ENCODE measurements around the gene TRAF7.
"Not testable (repeated sequence)": the region's sequence is repeated elsewhere in the genome, so short reads cannot be mapped to it uniquely, and the experiment has no call there.

DNA sequence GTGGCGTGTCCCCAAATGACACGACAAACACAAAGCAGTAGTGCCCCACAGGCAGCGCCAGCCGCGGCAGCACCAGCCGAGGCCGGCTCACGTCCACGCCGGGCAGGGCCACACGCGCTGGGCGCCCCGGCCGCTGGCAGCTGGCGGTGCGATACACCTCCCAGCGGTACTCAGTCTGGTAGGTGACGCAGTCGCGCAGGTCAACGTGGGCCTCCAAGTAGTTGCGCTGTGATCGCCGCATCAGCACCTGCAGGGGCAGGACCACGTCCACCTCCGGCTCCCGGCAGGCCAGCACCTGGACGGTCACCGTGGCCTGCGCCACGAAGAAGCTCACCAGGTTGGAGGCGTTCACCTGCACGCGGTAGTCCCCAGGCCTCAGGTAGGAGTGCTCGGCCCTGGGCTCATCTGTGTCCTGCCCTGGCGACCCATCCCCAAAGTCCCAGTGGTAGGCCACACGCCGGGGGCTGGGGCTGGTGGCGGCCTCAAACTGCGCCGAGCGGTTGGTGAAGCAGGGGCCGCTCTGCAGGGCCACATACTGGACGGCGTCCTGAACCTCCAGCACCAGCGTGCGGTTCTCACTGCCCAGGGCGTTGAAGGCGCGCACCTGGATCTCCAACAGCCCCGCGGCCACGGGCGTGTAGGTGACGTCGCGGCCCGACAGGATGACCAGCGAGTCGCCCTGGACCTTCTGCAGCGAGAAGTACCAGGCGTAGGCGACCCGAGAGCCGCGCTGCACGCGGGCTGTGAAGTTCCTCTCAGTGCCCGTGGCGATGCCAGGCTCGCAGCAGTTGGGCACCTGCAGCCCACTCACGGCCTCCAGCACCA lies 46.9 kb upstream of the TRAF7 start:
- TF ChIP-seq, protein P1, sequence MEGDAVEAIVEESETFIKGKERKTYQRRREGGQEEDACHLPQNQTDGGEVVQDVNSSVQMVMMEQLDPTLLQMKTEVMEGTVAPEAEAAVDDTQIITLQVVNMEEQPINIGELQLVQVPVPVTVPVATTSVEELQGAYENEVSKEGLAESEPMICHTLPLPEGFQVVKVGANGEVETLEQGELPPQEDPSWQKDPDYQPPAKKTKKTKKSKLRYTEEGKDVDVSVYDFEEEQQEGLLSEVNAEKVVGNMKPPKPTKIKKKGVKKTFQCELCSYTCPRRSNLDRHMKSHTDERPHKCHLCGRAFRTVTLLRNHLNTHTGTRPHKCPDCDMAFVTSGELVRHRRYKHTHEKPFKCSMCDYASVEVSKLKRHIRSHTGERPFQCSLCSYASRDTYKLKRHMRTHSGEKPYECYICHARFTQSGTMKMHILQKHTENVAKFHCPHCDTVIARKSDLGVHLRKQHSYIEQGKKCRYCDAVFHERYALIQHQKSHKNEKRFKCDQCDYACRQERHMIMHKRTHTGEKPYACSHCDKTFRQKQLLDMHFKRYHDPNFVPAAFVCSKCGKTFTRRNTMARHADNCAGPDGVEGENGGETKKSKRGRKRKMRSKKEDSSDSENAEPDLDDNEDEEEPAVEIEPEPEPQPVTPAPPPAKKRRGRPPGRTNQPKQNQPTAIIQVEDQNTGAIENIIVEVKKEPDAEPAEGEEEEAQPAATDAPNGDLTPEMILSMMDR (IDR thresholded peaks at IDR 0.05 in 2 of 3, conservative IDR thresholded peaks at IDR 0.05 in 1 of 3; ENCODE audit: borderline replicate concordance in 1 of 3, insufficient read depth in 1 of 3, low read depth in 2 of 3, low read length in 2 of 3), result not testable (repeated sequence)
- not testable (repeated sequence) for TF ChIP-seq EGR1 (IDR thresholded peaks at IDR 0.05; ENCODE audit: low read depth); EZH2 (IDR thresholded peaks at IDR 0.05); POLR2A (IDR thresholded peaks at IDR 0.05; ENCODE audit: borderline replicate concordance, extremely low read depth, insufficient read depth, insufficient read length)
- TF ChIP-seq, protein P2, sequence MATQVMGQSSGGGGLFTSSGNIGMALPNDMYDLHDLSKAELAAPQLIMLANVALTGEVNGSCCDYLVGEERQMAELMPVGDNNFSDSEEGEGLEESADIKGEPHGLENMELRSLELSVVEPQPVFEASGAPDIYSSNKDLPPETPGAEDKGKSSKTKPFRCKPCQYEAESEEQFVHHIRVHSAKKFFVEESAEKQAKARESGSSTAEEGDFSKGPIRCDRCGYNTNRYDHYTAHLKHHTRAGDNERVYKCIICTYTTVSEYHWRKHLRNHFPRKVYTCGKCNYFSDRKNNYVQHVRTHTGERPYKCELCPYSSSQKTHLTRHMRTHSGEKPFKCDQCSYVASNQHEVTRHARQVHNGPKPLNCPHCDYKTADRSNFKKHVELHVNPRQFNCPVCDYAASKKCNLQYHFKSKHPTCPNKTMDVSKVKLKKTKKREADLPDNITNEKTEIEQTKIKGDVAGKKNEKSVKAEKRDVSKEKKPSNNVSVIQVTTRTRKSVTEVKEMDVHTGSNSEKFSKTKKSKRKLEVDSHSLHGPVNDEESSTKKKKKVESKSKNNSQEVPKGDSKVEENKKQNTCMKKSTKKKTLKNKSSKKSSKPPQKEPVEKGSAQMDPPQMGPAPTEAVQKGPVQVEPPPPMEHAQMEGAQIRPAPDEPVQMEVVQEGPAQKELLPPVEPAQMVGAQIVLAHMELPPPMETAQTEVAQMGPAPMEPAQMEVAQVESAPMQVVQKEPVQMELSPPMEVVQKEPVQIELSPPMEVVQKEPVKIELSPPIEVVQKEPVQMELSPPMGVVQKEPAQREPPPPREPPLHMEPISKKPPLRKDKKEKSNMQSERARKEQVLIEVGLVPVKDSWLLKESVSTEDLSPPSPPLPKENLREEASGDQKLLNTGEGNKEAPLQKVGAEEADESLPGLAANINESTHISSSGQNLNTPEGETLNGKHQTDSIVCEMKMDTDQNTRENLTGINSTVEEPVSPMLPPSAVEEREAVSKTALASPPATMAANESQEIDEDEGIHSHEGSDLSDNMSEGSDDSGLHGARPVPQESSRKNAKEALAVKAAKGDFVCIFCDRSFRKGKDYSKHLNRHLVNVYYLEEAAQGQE (IDR thresholded peaks at IDR 0.05; ENCODE audit: low read depth), result not testable (repeated sequence)
